IMR-90 (cell line): Measurements from ENCODE around the gene SIAH2. TPM values are rescaled to one million over a fixed set of nuclear protein-coding genes. Genes with fewer than 3 reads are reported as not detected.

Experiments used
- ATAC-seq: fragments of 200-7000 bp; cut with Tn5 transposase; 2 replicates; pipeline ENCODE4 v1.9.1; 2020; ENCODE audit warnings: low read depth, mild to moderate bottlenecking, moderate library complexity
- BruUV-seq: library from RNA; stranded (reverse); fragments of 400-500 nt; replicated peaks from 2 replicates; lab custom pipeline; 2021; lab: Mats Ljungman, UMichigan
- CTCF ChIA-PET: fragments of 300-600 bp; formaldehyde crosslinking; extraction: SDS; loops from one replicate; lab custom pipeline; 2021; ENCODE audit warnings: antibody characterized with exemption; lab: Yijun Ruan, JAX
- POLR2A ChIA-PET: fragments of 300-600 bp; sonication (Branson Sonifier 250); formaldehyde crosslinking; loops from one replicate; lab custom pipeline; 2022; ENCODE audit warnings: antibody characterized with exemption; ENCODE audit not compliant: unreplicated experiment; lab: Charles Lee
- DNase-seq: peaks from one replicate; pipeline ENCODE4 v3.0.0; 2013
- H2AFZ ChIP-seq: replicated peaks from 2 replicates; pipeline ENCODE3; 2013; ENCODE audit warnings: low read length, mild to moderate bottlenecking; ENCODE audit not compliant: poor library complexity
- H2AK5ac ChIP-seq: 2 replicates; pipeline ENCODE4 v1.6.1; 2013; ENCODE audit warnings: low read depth, low read length, inconsistent platforms
- H2AK9ac ChIP-seq: replicated peaks from 2 replicates; pipeline ENCODE3; 2013; ENCODE audit warnings: mild to moderate bottlenecking, low read depth, low read length, moderate library complexity; ENCODE audit not compliant: poor library complexity
- H2BK120ac ChIP-seq: 2 replicates; pipeline ENCODE4 v1.6.1; 2013; ENCODE audit warnings: low read depth, low read length, inconsistent platforms
- H2BK15ac ChIP-seq: 3 replicates; pipeline ENCODE4 v1.6.1; 2013; ENCODE audit warnings: low read depth, low read length, inconsistent platforms
- H2BK20ac ChIP-seq: 2 replicates; pipeline ENCODE4 v1.6.1; 2013; ENCODE audit warnings: low read depth, mild to moderate bottlenecking, inconsistent platforms, low read length, moderate library complexity
- H2BK5ac ChIP-seq: 2 replicates; pipeline ENCODE4 v1.6.1; 2013; ENCODE audit warnings: mild to moderate bottlenecking, low read depth, low read length, inconsistent platforms; ENCODE audit not compliant: poor library complexity, severe bottlenecking
- H3K14ac ChIP-seq: replicated peaks from 2 replicates; pipeline ENCODE4 v1.6.1; 2013; ENCODE audit warnings: low read depth, low read length, inconsistent platforms
- H3K18ac ChIP-seq: 2 replicates; pipeline ENCODE4 v1.6.1; 2013; ENCODE audit warnings: low read depth, low read length, control low read depth
- H3K23ac ChIP-seq: 2 replicates; pipeline ENCODE4 v1.6.1; 2013; ENCODE audit warnings: low read depth, low read length, inconsistent platforms
- H3K27ac ChIP-seq: 2 replicates; pipeline ENCODE4 v1.5.1; 2013; ENCODE audit warnings: mild to moderate bottlenecking, control low read depth, low read length; ENCODE audit not compliant: insufficient read depth
- H3K27me3 ChIP-seq: 2 replicates; pipeline ENCODE4 v1.6.1; 2013; ENCODE audit warnings: low read length; ENCODE audit not compliant: control insufficient read depth, insufficient read depth
- H3K36me3 ChIP-seq: 2 replicates; pipeline ENCODE4 v1.6.1; 2013; ENCODE audit warnings: low read length, mixed read lengths; ENCODE audit not compliant: control insufficient read depth, insufficient read depth
- H3K4ac ChIP-seq: 2 replicates; pipeline ENCODE4 v1.6.1; 2013; ENCODE audit warnings: low read depth, low read length, inconsistent platforms
- H3K4me1 ChIP-seq: 2 replicates; pipeline ENCODE4 v1.6.1; 2013; ENCODE audit warnings: low read length, mixed read lengths; ENCODE audit not compliant: control insufficient read depth, insufficient read depth
- H3K4me2 ChIP-seq: 2 replicates; pipeline ENCODE4 v1.6.1; 2013; ENCODE audit warnings: low read depth, mild to moderate bottlenecking, control low read depth, low read length, moderate library complexity
- H3K4me3 ChIP-seq: 2 replicates; pipeline ENCODE4 v1.5.1; 2013; ENCODE audit warnings: low read depth, mild to moderate bottlenecking, control low read depth, low read length, moderate library complexity; ENCODE audit not compliant: insufficient read depth
- H3K56ac ChIP-seq: 2 replicates; pipeline ENCODE4 v1.6.1; 2013; ENCODE audit warnings: low read length, inconsistent platforms; ENCODE audit not compliant: insufficient read depth; ENCODE audit errors: extremely low read depth
- H3K79me1 ChIP-seq, 2 experiments: 2 replicates each; pipeline ENCODE4 v1.6.1; 2013; ENCODE audit warnings: low read length in 2 of 2, inconsistent platforms in 1 of 2, low read depth in 1 of 2
- H3K9ac ChIP-seq: 2 replicates; pipeline ENCODE4 v1.6.1; 2013; ENCODE audit warnings: low read depth, low read length, control low read depth
- H3K9me1 ChIP-seq: 2 replicates; pipeline ENCODE4 v1.6.1; 2013; ENCODE audit warnings: low read length, inconsistent platforms; ENCODE audit not compliant: insufficient read depth
- H3K9me3 ChIP-seq: 2 replicates; pipeline ENCODE4 v1.6.1; 2013; ENCODE audit warnings: low read length; ENCODE audit not compliant: control insufficient read depth, insufficient read depth
- H4K20me1 ChIP-seq: 2 replicates; pipeline ENCODE4 v1.6.1; 2013; ENCODE audit warnings: low read length, inconsistent platforms; ENCODE audit not compliant: insufficient read depth
- H4K5ac ChIP-seq: 2 replicates; pipeline ENCODE4 v1.6.1; 2013; ENCODE audit warnings: mild to moderate bottlenecking, low read depth, low read length, control low read depth
- H4K8ac ChIP-seq, 2 experiments: 2 replicates each; pipeline ENCODE4 v1.6.1; 2013; ENCODE audit warnings: low read depth in 2 of 2, low read length in 2 of 2, control low read depth in 1 of 2, inconsistent platforms in 1 of 2
- H4K91ac ChIP-seq: 2 replicates; pipeline ENCODE4 v1.6.1; 2013; ENCODE audit warnings: low read depth, low read length, inconsistent platforms; ENCODE audit not compliant: insufficient read depth
- BHLHE40 ChIP-seq: fragments of 150-350 bp; IDR thresholded peaks from 2 replicates; pipeline ENCODE4 v1.6.1; 2016; ENCODE audit warnings: mild to moderate bottlenecking, low read depth, low read length
- CEBPB ChIP-seq: IDR thresholded peaks from 2 replicates; pipeline ENCODE4 v1.6.1; 2012; ENCODE audit warnings: low read depth, low read length, improper control_type of control experiment
- CHD1 ChIP-seq: IDR thresholded peaks from 2 replicates; pipeline ENCODE4 v1.6.1; 2012; ENCODE audit warnings: low read depth, low read length, improper control_type of control experiment
- FOS ChIP-seq: fragments of 150-350 bp; IDR thresholded peaks from 2 replicates; pipeline ENCODE4 v1.6.1; 2016; ENCODE audit warnings: low read depth, low read length
- MAFK ChIP-seq: IDR thresholded peaks from 2 replicates; pipeline ENCODE4 v1.6.1; 2012; ENCODE audit warnings: low read depth, low read length, improper control_type of control experiment
- MAZ ChIP-seq: IDR thresholded peaks from 2 replicates; pipeline ENCODE4 v1.6.1; 2012; ENCODE audit warnings: low read depth, mild to moderate bottlenecking, low read length, improper control_type of control experiment, moderate library complexity, borderline replicate concordance
- MXI1 ChIP-seq: IDR thresholded peaks from 2 replicates; pipeline ENCODE4 v1.6.1; 2012; ENCODE audit warnings: low read depth, mild to moderate bottlenecking, low read length, moderate library complexity, borderline replicate concordance
- NFE2L2 ChIP-seq: fragments of 150-350 bp; IDR thresholded peaks from 2 replicates; pipeline ENCODE4 v1.6.1; 2016; ENCODE audit warnings: low read depth, mild to moderate bottlenecking, low read length
- POLR2A ChIP-seq: IDR thresholded peaks from 2 replicates; pipeline ENCODE4 v1.6.1; 2012; ENCODE audit warnings: mild to moderate bottlenecking, low read depth, low read length
- RAD21 ChIP-seq: IDR thresholded peaks from 2 replicates; pipeline ENCODE4 v1.6.1; 2012; ENCODE audit warnings: low read length, improper control_type of control experiment
- RCOR1 ChIP-seq: IDR thresholded peaks from 2 replicates; pipeline ENCODE4 v1.6.1; 2012; ENCODE audit warnings: mild to moderate bottlenecking, low read length, improper control_type of control experiment; ENCODE audit not compliant: insufficient replicate concordance
- RFX5 ChIP-seq: IDR thresholded peaks from 2 replicates; pipeline ENCODE4 v1.8.0; 2012; ENCODE audit warnings: low read depth, mild to moderate bottlenecking, low read length, moderate library complexity
- SMC3 ChIP-seq: fragments of 150-350 bp; IDR thresholded peaks from 2 replicates; pipeline ENCODE4 v1.6.1; 2016; ENCODE audit warnings: low read depth, mild to moderate bottlenecking, antibody characterized with exemption, low read length, moderate library complexity
- WGBS, 2 experiments: methylation state at CpG; one replicate each; pipeline versions ENCODE4 v1.1.5 to v1.1.7; 2013; ENCODE audit warnings: missing lambda C conversion rate in 2 of 2; ENCODE audit not compliant: insufficient read length in 1 of 2; ENCODE audit errors: extremely low coverage in 2 of 2; 5-methylcytosine and 5-hydroxymethylcytosine counted together
- dilution Hi-C: fragments of 300-500 bp; cut with HindIII; formaldehyde crosslinking; loops from one replicate; pipeline ENCODE4 v1.14.3; 2018; ENCODE audit warnings: low sequenced_read_pairs; ENCODE audit not compliant: unreplicated experiment
- in situ Hi-C: fragments of 300-500 bp; cut with MboI; formaldehyde crosslinking; loops from 3 replicates; pipeline ENCODE4 v1.14.3; 2019; ENCODE audit warnings: low sequenced_read_pairs, inconsistent platforms, mixed read lengths
- intact Hi-C: fragments of 100-400 bp; cut with micrococcal nuclease; formaldehyde crosslinking; loops from 2 replicates; pipeline ENCODE4 v1.10.0; 2022
- polyA plus RNA-seq, 3 experiments: library from polyadenylated mRNA; depleted of rRNA; stranded (reverse); fragments of >200 nt; gene quantifications; 2 replicates each; pipeline ENCODE4 v1.2.3, GENCODE V29; 2012; ENCODE audit warnings: low replicate concordance in 1 of 3
- total RNA-seq: library from RNA; depleted of rRNA; stranded (reverse); fragments of >200 nt; gene quantifications from 2 replicates; pipeline ENCODE4 v1.2.3, GENCODE V29; 2012
- TF ChIP-seq, protein P1 (sequence below): conservative IDR thresholded peaks from 2 replicates; pipeline ENCODE4 v1.5.1; 2012; ENCODE audit warnings: mild to moderate bottlenecking, low read depth, low read length, improper control_type of control experiment
- TF ChIP-seq, protein P2 (sequence below): fragments of 150-350 bp; IDR thresholded peaks from 2 replicates; pipeline ENCODE4 v1.6.1; 2016; ENCODE audit warnings: low read depth, mild to moderate bottlenecking, low read length, moderate library complexity, borderline replicate concordance
- TF ChIP-seq, protein P3 (sequence below): fragments of 150-350 bp; IDR thresholded peaks from 2 replicates; pipeline ENCODE4 v1.6.1; 2017; ENCODE audit warnings: mild to moderate bottlenecking, antibody characterized with exemption, low read length, low read depth

SIAH2 gene
- total and polyA plus RNA-seq, 2 of the 4 experiments (the other 2 are of a cell fraction): 24.7 to 61.8 TPM

DNA sequence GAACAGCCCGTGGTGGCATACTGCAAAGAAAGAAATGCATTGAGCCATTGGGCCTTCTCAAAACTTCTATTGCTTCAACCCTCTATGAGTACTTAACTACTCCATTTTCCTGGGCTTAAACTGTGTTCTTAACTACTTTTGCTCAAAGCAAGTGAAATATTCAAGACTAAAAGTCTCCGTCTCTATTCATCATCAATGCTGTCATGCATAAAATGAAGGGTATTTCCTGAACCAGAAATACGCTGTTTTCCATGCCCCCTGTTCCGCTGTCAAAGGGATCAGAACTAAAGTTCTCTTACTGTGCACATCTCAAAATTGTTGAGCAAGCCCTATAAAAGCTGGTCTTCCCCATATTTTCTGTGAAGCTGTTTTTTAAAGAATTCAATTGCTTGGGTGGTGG lies 20.3 kb downstream of the SIAH2 start:
- in situ Hi-C loops (no loop called here), intact Hi-C loops (no loop called here), dilution Hi-C loops (no loop called here)
- no peak overlapping the region for H3K4ac ChIP-seq
- no peak overlapping the region for H2AFZ ChIP-seq
- peaks cover 36 to 87% of the 10 kb centered on the region in 2 experiments for H3K79me1 ChIP-seq
- H3K9me3 ChIP-seq: no peaks in the 10 kb centered on the region
- peaks cover 12% of the 10 kb centered on the region for H3K4me1 ChIP-seq
- DNase-seq (no peak), ATAC-seq (no peak)
- H3K4me3 ChIP-seq: no peak overlapping the region
- H2AK5ac ChIP-seq: no peak overlapping the region
- H3K27me3 ChIP-seq: no peaks in the 10 kb centered on the region
- no peak overlapping the region for H4K8ac ChIP-seq
- TF ChIP-seq MAZ (no peak), POLR2A (no peak), RCOR1 (no peak), MAFK (no peak), FOS (no peak), MXI1 (no peak), RAD21 (no peak), RFX5 (no peak), SMC3 (no peak), NFE2L2 (no peak), CHD1 (no peak), CEBPB (no peak), BHLHE40 (no peak)
- TF ChIP-seq, protein P1, sequence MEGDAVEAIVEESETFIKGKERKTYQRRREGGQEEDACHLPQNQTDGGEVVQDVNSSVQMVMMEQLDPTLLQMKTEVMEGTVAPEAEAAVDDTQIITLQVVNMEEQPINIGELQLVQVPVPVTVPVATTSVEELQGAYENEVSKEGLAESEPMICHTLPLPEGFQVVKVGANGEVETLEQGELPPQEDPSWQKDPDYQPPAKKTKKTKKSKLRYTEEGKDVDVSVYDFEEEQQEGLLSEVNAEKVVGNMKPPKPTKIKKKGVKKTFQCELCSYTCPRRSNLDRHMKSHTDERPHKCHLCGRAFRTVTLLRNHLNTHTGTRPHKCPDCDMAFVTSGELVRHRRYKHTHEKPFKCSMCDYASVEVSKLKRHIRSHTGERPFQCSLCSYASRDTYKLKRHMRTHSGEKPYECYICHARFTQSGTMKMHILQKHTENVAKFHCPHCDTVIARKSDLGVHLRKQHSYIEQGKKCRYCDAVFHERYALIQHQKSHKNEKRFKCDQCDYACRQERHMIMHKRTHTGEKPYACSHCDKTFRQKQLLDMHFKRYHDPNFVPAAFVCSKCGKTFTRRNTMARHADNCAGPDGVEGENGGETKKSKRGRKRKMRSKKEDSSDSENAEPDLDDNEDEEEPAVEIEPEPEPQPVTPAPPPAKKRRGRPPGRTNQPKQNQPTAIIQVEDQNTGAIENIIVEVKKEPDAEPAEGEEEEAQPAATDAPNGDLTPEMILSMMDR: no peak
- TF ChIP-seq, protein P2, sequence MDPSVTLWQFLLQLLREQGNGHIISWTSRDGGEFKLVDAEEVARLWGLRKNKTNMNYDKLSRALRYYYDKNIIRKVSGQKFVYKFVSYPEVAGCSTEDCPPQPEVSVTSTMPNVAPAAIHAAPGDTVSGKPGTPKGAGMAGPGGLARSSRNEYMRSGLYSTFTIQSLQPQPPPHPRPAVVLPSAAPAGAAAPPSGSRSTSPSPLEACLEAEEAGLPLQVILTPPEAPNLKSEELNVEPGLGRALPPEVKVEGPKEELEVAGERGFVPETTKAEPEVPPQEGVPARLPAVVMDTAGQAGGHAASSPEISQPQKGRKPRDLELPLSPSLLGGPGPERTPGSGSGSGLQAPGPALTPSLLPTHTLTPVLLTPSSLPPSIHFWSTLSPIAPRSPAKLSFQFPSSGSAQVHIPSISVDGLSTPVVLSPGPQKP: no peak
- TF ChIP-seq, protein P3, sequence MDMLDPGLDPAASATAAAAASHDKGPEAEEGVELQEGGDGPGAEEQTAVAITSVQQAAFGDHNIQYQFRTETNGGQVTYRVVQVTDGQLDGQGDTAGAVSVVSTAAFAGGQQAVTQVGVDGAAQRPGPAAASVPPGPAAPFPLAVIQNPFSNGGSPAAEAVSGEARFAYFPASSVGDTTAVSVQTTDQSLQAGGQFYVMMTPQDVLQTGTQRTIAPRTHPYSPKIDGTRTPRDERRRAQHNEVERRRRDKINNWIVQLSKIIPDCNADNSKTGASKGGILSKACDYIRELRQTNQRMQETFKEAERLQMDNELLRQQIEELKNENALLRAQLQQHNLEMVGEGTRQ: no peak
- no peak overlapping the region for H4K91ac ChIP-seq
- peaks cover 18% of the 10 kb centered on the region for H3K36me3 ChIP-seq
- no CpG with 5 or more reads among the region's 4 CpGs for WGBS, 2 experiments
- POLR2A ChIA-PET: no interaction called here
- H3K9me1 ChIP-seq: peaks cover 29% of the 10 kb centered on the region
- no TSS peak for BruUV-seq
- peaks cover 70% of the 10 kb centered on the region for H4K20me1 ChIP-seq
- no peak overlapping the region for H2BK120ac ChIP-seq
- H2BK15ac ChIP-seq: no peak overlapping the region
- H4K5ac ChIP-seq: no peak overlapping the region
- H3K23ac ChIP-seq: no peak overlapping the region
- H3K14ac ChIP-seq: no peak overlapping the region
- no peak overlapping the region for H3K27ac ChIP-seq
- no peak overlapping the region for H3K56ac ChIP-seq
- H2AK9ac ChIP-seq: no peak overlapping the region
- no peak overlapping the region for H3K4me2 ChIP-seq
- no peak overlapping the region for H3K9ac ChIP-seq
- CTCF ChIA-PET: no interaction called here
- no peak overlapping the region for H3K18ac ChIP-seq
- H2BK5ac ChIP-seq: no peak overlapping the region
- H2BK20ac ChIP-seq: no peak overlapping the region
